Astrocyte of the hippocampus (primary cell): ENCODE data around the gene FUT2.

ENCODE experiments used
- DNase-seq: peaks from one replicate; pipeline ENCODE4 v3.0.0; 2011; ENCODE audit warnings: low read depth, low spot score

The FUT2 gene

GRCh38 chr19:48750351-48750750, 54.6 kb downstream of the FUT2 start:
- DNase-seq, result no peak

DNA sequence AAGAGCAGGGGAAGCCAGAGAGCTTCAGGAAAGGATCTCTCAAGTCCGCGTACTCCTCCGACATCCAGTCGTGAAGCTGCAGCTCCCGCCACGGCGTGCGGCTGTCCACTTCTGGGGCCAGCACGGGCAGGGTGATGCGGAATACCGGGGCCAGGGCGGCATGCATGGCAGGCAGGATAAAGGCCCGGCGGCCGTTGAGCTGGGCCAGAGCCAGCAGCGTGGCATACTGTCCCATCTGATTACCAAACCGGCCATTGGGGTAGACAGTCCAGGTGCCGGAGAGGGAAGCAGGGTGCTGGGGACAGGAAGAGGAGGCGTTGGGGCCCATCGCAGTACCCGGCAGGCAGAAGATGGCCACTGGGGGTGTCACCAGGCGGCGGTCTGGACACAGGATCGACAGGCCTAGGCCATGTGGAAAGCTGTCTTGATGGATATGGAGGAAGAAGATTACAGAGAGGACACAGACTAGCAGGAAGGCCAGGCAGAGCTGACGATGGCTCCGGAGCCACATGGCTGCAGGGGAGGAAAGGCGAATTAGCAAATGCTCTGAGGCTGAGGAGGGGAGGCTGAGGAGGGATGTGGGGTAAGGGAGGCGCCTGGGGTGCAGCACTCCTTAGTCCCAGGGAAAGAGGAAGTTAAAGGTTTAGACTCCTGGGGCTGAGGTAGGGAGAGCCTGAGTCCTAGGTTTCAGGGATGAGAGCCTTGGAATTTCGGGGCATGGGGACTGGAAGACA, 55.2 kb downstream of the FUT2 start:
- DNase-seq, result no peak

DNA sequence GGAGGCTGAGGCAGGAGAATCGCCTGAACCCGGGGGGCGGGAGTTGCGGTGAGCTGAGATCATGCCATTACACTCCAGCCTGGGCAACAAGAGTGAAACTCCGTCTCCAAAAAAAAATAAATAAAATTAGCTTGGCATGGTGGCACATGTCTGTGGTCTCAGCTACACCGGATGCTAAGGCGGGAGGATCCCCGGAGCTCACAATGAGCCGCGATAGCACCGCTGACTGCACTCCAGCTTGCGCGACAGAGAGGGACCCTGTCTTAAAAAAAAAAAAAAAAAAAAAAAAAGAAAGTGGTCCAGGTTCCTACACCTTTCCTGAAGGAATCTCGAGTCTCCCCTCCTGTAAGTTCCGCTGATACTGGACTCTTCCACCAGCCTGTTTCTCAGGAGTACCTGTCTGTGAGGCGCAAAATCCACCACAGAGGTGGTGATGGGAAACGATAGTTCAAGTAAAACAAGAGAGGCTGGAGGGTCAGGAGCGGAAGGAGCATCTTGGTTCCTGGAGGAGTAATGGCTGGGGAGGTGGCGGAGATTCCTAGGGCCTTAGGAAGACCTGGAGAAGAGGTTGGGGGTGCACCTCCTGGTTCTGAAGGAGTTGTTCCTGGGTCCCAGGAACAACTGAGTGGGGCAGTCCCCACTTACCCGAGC, 56.2 kb downstream of the FUT2 start:
- no peak for DNase-seq

DNA sequence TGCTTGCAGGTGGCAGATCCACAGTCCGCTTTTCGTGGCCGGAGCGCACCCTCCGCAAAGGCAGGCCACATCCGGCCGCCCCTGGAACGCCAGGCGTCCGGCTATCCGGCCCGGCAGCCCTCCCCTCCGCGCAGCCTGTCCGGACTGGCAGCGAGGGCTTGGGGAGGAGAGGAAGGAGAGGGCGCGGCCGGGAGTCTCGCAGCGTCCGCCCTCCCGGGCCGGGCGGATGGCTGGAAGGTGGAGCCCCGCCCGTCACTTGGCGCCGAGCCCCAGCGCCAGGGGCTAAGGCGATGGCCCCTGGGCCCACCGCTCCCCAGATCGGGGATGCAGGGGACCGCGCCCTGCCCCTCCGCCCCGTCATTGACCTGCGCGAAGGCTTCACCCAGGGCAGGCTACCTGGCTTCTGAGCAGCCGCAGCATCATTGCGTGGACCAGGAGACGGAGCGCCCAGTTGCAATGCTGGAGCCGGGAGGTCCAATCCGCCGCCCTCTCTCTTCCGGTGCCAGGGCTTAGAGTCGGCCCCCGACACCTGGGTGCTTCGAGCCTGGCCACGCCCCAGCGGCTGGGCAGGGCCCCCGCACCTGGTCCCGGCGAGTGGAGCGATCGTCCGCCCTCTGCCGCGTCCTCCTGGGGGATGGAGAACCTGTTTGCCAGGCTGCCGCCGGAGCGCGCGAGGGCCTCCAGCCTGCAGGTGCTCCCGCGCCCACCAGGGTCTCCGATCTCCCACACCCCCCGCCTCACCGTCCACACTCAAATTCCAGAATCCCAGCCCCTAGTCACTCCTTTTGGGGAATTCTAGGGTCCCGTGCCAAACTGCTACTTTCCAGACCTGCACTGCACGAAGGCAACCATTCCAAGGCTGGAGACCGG, 57.0 kb downstream of the FUT2 start, which contains the start of gene FUT1:
Gene FUT1 (minus strand): TSS at position 146 of the 870 bp plus-strand sequence. CDS start 1,360 bp downstream, outside the sequence.
- DNase-seq, result peak; percentile 43

DNA sequence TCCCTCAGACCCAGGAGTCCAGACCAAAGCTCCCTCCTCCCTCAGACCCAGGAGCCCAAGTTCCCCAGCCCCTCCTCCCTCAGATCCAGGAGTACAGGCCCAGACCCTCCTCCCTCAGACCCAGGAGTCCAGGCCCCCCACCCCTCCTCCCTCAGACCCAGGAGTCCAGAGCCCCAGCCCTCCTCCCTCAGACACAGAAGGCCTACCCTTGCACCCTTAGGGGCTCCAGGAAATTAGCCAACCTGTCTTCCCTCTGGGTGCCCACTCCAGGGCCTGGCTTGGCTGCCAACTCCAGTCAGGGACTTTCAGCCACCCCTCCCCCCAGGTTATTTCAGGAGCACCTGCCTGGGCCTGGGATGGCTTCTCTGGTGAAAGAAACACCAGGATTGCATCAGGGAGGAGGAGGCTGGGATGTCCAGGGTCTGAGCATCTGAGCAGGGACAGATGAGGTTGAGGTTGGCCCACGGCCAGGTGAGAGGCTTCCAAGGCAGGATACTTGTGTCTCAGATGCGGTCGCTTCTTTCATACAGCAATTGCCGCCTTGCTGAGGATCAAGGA, 59.4 kb downstream of the FUT2 start, which contains the start of gene FGF21:
Gene FGF21 (plus strand): TSS at position 441 of the 558 bp plus-strand sequence. CDS start 713 bp downstream, outside the sequence.
- no peak for DNase-seq
